ENCODE results near the gene C20orf173.

The C20orf173 gene

GRCh38 chr20:35506179-35506578 is 23.3 kb downstream of the C20orf173 start:
- DNase-seq, result no peak

GRCh38 chr20:35504751-35505150 is 24.7 kb downstream of the C20orf173 start:
- no peak for DNase-seq

GRCh38 chr20:35503841-35504561 is 25.5 kb downstream of the C20orf173 start:
- DNase-seq, result no peak

GRCh38 chr20:35503281-35503680 is 26.2 kb downstream of the C20orf173 start:
- no peak for DNase-seq

GRCh38 chr20:35502352-35502751 is 27.1 kb downstream of the C20orf173 start:
- DNase-seq, result no peak

- no peak for DNase-seq
Measured at GRCh38 chr20:35499271-35499670, 30.2 kb downstream of the C20orf173 start.

GRCh38 chr20:35497780-35498189 is 31.7 kb downstream of the C20orf173 start:
- peak; percentile 14 for DNase-seq

GRCh38 chr20:35497320-35497719 is 32.1 kb downstream of the C20orf173 start:
- DNase-seq, result no peak

- DNase-seq, result no peak
Measured at GRCh38 chr20:35496481-35496880, 33.0 kb downstream of the C20orf173 start.

- DNase-seq, result no peak
Measured at GRCh38 chr20:35492352-35492751, 37.1 kb downstream of the C20orf173 start.

GRCh38 chr20:35491823-35492222 is 37.6 kb downstream of the C20orf173 start:
- DNase-seq, result no peak

- no peak for DNase-seq
Measured at GRCh38 chr20:35490736-35491181, 38.7 kb downstream of the C20orf173 start.

GRCh38 chr20:35489717-35490116 is 39.7 kb downstream of the C20orf173 start:
- DNase-seq, result no peak

GRCh38 chr20:35487479-35487878 is 42.0 kb downstream of the C20orf173 start:
- no peak for DNase-seq

- DNase-seq, result no peak
Measured at GRCh38 chr20:35479798-35480197, 49.7 kb downstream of the C20orf173 start.

GRCh38 chr20:35478804-35479472 is 50.5 kb downstream of the C20orf173 start:
- no peak for DNase-seq

All from eye (tissue), 1 donor.